Measurements from ENCODE around the gene NEDD4.

GRCh38 chr15:55868707-55869106 lies 124.7 kb downstream of the NEDD4 start:
- no peak for TF ChIP-seq YY1 (IDR thresholded peaks at IDR 0.05; ENCODE audit: insufficient read depth, insufficient read length)
- no peak for TF ChIP-seq ZNF274 (IDR thresholded peaks at IDR 0.05; ENCODE audit: low read depth, low read length)
